Neural cell (in vitro differentiated cells): Measurements from ENCODE around the gene CLCNKA.

Experiments used
- MXI1 ChIP-seq: fragments of 450-650 bp; conservative IDR thresholded peaks from 2 replicates; pipeline ENCODE4 v1.6.1; 2014; ENCODE audit warnings: antibody characterized with exemption, mild to moderate bottlenecking; ENCODE audit not compliant: poor library complexity, severe bottlenecking
- POLR2AphosphoS5 ChIP-seq: IDR thresholded peaks from 2 replicates; pipeline ENCODE4 v1.6.1; 2012
- SMC3 ChIP-seq: fragments of 450-650 bp; conservative IDR thresholded peaks from 2 replicates; pipeline ENCODE4 v1.6.1; 2014; ENCODE audit warnings: antibody characterized with exemption, mild to moderate bottlenecking, moderate library complexity; ENCODE audit not compliant: poor library complexity
- TAF1 ChIP-seq: IDR thresholded peaks from 2 replicates; pipeline ENCODE4 v1.6.1; 2012; ENCODE audit warnings: low read depth
- TF ChIP-seq, protein P1 (sequence below): fragments of 450-650 bp; IDR thresholded peaks from 2 replicates; pipeline ENCODE4 v1.5.1; 2014; ENCODE audit warnings: antibody characterized with exemption, mild to moderate bottlenecking, moderate library complexity; ENCODE audit not compliant: poor library complexity, severe bottlenecking

DNA sequence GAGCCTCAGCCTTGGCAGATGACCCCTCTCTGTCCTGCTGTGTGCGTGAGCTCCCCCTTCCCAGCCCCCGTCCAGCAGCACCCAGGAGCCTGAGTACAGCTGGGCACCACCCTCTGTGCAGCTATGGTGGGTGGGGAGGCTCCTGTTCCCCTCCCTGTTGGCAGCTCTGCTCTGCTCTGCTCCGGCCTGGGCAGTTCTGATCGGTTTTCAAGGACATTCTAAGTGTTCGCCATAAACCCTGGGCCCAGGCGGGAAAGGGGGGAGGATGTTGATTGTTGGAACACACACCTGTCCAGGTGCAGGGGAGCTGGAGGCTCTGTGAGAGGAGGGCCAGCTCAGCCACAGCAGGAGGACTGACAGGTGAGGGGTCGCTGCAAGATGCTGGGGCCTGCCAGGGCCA is 21.7 kb downstream of the CLCNKA start, which contains the start of gene CLCNKB:
- TF ChIP-seq, protein P1, sequence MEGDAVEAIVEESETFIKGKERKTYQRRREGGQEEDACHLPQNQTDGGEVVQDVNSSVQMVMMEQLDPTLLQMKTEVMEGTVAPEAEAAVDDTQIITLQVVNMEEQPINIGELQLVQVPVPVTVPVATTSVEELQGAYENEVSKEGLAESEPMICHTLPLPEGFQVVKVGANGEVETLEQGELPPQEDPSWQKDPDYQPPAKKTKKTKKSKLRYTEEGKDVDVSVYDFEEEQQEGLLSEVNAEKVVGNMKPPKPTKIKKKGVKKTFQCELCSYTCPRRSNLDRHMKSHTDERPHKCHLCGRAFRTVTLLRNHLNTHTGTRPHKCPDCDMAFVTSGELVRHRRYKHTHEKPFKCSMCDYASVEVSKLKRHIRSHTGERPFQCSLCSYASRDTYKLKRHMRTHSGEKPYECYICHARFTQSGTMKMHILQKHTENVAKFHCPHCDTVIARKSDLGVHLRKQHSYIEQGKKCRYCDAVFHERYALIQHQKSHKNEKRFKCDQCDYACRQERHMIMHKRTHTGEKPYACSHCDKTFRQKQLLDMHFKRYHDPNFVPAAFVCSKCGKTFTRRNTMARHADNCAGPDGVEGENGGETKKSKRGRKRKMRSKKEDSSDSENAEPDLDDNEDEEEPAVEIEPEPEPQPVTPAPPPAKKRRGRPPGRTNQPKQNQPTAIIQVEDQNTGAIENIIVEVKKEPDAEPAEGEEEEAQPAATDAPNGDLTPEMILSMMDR: no peak
- TF ChIP-seq MXI1: no peak
- no peak for TF ChIP-seq SMC3
- TF ChIP-seq POLR2AphosphoS5: no peak
- no peak for TF ChIP-seq TAF1
